K562 (cell line): ENCODE data around the gene FIZ1. TPM values are rescaled to one million over a fixed set of nuclear protein-coding genes. Genes with fewer than 3 reads are reported as not detected.

Source experiments
- BCOR ChIP-seq: fragments of 450-650 bp; IDR thresholded peaks from 2 replicates; pipeline ENCODE4 v1.6.1; 2016
- CHD7 ChIP-seq: fragments of 200-600 bp; sonication (generic); IDR thresholded peaks from one replicate; pipeline ENCODE4 v1.6.1; 2012; ENCODE audit warnings: mild to moderate bottlenecking, low read depth, low read length, inconsistent platforms
- GABPB2 ChIP-seq: fragments of 250-450 bp; sonication (Bioruptor Pico); conservative IDR thresholded peaks from 2 replicates; pipeline ENCODE4 v1.5.1; 2021; ENCODE audit warnings: mild to moderate bottlenecking
- RAD51 ChIP-seq: fragments of 450-650 bp; IDR thresholded peaks from 2 replicates; pipeline ENCODE4 v1.7.1; 2016; ENCODE audit warnings: low read depth, mild to moderate bottlenecking, borderline replicate concordance
- YY1 ChIP-seq, 3 experiments: IDR thresholded peaks; 2 replicates each; pipeline ENCODE4 v1.6.1; 2011; ENCODE audit warnings: low read length in 2 of 3, mild to moderate bottlenecking in 2 of 3, moderate library complexity in 2 of 3, borderline replicate concordance in 1 of 3, control low read depth in 1 of 3, low read depth in 1 of 3; ENCODE audit not compliant: insufficient read depth in 3 of 3, insufficient replicate concordance in 2 of 3, control insufficient read depth in 1 of 3, insufficient read length in 1 of 3; ENCODE audit errors: extremely low read depth in 1 of 3
- ZFP30 ChIP-seq: fragments of 250-450 bp; sonication (Bioruptor Pico); IDR thresholded peaks from 2 replicates; pipeline ENCODE4 v1.8.0; 2022; ENCODE audit warnings: moderate library complexity, mild to moderate bottlenecking, inconsistent platforms, borderline replicate concordance
- ZNF143 ChIP-seq: sonication (generic); formaldehyde crosslinking; IDR thresholded peaks from 2 replicates; pipeline ENCODE4 v1.9.0; 2022; ENCODE audit warnings: mild to moderate bottlenecking, missing genetic modification reagents
- ZNF668 ChIP-seq: fragments of 250-450 bp; sonication (Bioruptor Pico); IDR thresholded peaks from 2 replicates; pipeline ENCODE4 v1.8.0; 2022; ENCODE audit warnings: mild to moderate bottlenecking, inconsistent platforms
- polyA plus RNA-seq, 8 experiments: library from polyadenylated mRNA; depleted of rRNA in 4 of 8; stranded (reverse) in 5 of 8; unstranded in 3 of 8; fragments of >200 nt; fragmentation: Nextera tagmentation in 2 of 8; fragmentation: Illumina TruSeq in 1 of 8; extraction: Ambion mirVana in 2 of 8; extraction: Trizol in 1 of 8; gene quantifications; 2 replicates each; pipeline versions ENCODE4 v1.2.1 to v1.2.3, GENCODE V29; 2011 to 2014; ENCODE audit warnings: inconsistent platforms in 1 of 8, missing spikeins in 1 of 8
- total RNA-seq, 7 experiments: library from RNA; depleted of rRNA in 6 of 7; stranded (reverse); fragments of >200 nt in 6 of 7; fragmentation: Illumina TruSeq in 2 of 7; extraction: Trizol in 2 of 7; gene quantifications; 2 replicates each; pipeline versions ENCODE4 v1.2.1 to v1.2.3, GENCODE V29; 2011 to 2021; ENCODE audit warnings: low replicate concordance in 1 of 7
- TF ChIP-seq, protein P1 (sequence below), 2 experiments: fragments of 450-650 bp; IDR thresholded peaks; 2 replicates each; pipeline ENCODE4 v1.6.1; 2016

The FIZ1 gene
- total and polyA plus RNA-seq, 9 of the 15 experiments (the other 6 are each of a cell fraction or from before 2014, with no cell fraction given): 0.79 to 17.5 (median 5.5) TPM

DNA sequence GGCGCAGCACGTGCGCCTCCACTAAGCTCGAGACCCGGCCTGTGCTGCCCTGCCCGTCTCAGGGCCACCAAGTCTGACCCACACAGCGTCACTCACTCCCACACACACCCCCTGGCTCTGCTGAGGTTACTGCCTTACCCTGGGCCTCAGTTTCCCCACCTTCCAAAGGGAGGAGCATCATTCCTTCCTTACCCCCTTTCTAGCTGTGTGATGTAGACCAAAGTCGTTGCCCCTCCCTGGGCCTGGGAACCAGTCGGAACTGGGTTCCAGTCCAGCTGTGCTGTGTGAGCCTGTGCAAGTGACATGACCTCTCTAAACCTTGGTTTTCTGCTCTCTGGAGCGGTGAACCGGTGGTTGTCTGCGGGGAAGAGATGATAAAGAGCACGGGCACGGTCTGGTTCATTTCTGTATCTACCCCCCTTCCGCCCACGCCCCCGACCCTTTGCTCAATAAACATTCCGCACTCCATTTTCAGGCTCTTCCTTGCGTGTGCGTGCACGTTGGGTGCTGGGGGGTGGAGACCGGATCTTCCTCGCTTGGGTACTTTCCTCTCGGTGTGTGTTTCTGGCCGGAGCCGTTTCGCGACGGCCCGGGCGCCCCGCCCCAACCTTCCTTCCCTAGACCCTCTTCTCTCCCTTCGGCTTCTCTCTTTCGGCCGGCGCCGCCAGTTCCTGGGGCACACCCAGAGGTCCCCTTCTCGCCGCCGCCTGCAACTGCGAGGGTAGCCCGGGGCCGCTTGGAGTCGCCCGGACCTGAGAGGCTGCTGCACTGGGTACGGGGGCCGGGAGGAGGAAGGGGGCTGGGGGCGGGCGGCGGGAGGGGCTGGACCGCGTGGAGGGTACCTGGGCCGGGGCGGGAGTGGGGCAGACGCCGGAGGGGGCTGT lies 43.9 kb upstream of the FIZ1 start, which contains the start of gene ZNF581 (continued):
- TF ChIP-seq, protein P1, sequence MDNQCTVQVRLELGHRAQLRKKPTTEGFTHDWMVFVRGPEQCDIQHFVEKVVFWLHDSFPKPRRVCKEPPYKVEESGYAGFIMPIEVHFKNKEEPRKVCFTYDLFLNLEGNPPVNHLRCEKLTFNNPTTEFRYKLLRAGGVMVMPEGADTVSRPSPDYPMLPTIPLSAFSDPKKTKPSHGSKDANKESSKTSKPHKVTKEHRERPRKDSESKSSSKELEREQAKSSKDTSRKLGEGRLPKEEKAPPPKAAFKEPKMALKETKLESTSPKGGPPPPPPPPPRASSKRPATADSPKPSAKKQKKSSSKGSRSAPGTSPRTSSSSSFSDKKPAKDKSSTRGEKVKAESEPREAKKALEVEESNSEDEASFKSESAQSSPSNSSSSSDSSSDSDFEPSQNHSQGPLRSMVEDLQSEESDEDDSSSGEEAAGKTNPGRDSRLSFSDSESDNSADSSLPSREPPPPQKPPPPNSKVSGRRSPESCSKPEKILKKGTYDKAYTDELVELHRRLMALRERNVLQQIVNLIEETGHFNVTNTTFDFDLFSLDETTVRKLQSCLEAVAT (IDR thresholded peaks at IDR 0.05): 0 out of 4 replicates have a peak, but pooled peaks have one; percentile 15 to 17
- TF ChIP-seq ZFP30 (CRISPR knock-in tag) (no peak), RAD51 (no peak), ZNF668 (no peak), GABPB2 (CRISPR knock-in tag) (no peak), CHD7 (no peak), ZNF143 (CRISPR knock-in tag) (no peak), BCOR (peak; percentile 78), YY1 (IDR thresholded peaks at IDR 0.05; ENCODE audit: borderline replicate concordance in 1 of 3, control insufficient read depth in 1 of 3, extremely low read depth in 1 of 3, insufficient read depth in 3 of 3, insufficient read length in 1 of 3, insufficient replicate concordance in 2 of 3, low read depth in 1 of 3, low read length in 2 of 3) (peak in 1 of 3 experiments; percentile 65)
